Esophagus muscularis mucosa (tissue), 4 donors: Measurements from ENCODE around the gene NR2C2AP.
A peak's percentile ranks its signal among the peaks of the same experiment; 100 is the strongest.

Experiments
- EP300 ChIP-seq: sonication (generic); formaldehyde crosslinking; IDR thresholded peaks from one replicate; pipeline ENCODE4 v1.6.1; 2017; ENCODE audit warnings: antibody characterized with exemption
- POLR2A ChIP-seq: fragments of 450-650 bp; IDR thresholded peaks from one replicate; pipeline ENCODE4 v1.6.1; 2017; ENCODE audit warnings: antibody characterized with exemption, moderate library complexity, mild to moderate bottlenecking, low read depth
- POLR2AphosphoS5 ChIP-seq, 2 donors: sonication (generic); formaldehyde crosslinking; IDR thresholded peaks; one replicate each; pipeline ENCODE4 v1.6.1; 2017; ENCODE audit warnings: antibody characterized with exemption in 2 of 2
- TF ChIP-seq, protein P1 (sequence below), 3 experiments: fragments of 200-600 bp in 2 of 3; fragments of 450-650 bp in 1 of 3; sonication (generic) in 2 of 3; IDR thresholded peaks; one replicate each; pipeline ENCODE4 v1.5.1; 2017 to 2019; ENCODE audit warnings: antibody characterized with exemption in 3 of 3, mild to moderate bottlenecking in 2 of 3, moderate library complexity in 1 of 3

DNA sequence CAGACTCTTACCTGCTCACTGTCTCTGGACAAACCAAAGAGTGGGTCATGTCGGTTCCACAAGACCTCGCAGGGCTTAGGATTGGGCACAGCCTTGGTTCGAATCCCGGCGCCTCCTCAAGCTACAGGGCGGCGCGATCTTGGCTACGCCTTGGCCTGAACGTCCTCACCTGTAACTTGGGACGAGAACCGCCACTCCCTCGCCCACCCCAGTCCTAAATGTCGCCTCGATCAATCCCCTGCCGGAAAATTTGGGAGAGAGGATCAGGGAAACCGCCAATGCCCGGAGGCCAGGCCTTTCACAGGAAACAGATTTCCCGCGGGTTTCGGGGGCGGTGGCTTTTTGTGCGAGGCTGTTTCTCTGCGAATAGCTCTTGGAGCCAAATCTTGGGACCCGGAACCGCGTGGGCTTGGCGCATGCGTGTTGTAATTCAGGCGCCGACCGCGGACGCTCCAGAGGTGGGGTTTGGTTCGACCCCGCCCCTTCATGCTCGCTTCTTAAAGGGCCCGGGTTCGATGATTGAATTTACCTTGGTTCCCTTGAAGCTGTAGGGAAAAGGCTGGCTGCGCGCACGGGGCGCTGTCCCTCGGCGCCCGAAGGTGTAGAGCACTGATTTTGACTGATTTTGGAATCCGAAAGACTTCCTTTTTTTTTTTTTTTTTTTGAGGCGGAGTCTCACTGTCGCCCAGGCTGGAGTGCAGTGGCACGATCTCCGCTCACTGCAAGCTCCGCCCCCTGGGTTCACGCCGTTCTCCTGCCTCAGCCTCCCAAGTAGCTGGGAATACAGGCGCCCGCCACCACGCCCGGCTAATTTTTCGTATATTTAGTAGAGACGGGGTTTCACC, at the start of gene NR2C2AP:
- TF ChIP-seq, protein P1, sequence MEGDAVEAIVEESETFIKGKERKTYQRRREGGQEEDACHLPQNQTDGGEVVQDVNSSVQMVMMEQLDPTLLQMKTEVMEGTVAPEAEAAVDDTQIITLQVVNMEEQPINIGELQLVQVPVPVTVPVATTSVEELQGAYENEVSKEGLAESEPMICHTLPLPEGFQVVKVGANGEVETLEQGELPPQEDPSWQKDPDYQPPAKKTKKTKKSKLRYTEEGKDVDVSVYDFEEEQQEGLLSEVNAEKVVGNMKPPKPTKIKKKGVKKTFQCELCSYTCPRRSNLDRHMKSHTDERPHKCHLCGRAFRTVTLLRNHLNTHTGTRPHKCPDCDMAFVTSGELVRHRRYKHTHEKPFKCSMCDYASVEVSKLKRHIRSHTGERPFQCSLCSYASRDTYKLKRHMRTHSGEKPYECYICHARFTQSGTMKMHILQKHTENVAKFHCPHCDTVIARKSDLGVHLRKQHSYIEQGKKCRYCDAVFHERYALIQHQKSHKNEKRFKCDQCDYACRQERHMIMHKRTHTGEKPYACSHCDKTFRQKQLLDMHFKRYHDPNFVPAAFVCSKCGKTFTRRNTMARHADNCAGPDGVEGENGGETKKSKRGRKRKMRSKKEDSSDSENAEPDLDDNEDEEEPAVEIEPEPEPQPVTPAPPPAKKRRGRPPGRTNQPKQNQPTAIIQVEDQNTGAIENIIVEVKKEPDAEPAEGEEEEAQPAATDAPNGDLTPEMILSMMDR (IDR thresholded peaks at IDR 0.05) = no peak
- no peak for TF ChIP-seq POLR2A
- peak; percentile 61 to 87 for TF ChIP-seq POLR2AphosphoS5 (IDR thresholded peaks at IDR 0.05)
- TF ChIP-seq EP300 = no peak
